Measurements from ENCODE around the gene OAT. TPM values are rescaled to one million over a fixed set of nuclear protein-coding genes. Genes with fewer than 3 reads are reported as not detected.

Gene OAT
- total and polyA plus RNA-seq, 4 donors, result 26.2 to 75.3 (median 53.7) TPM

GRCh38 chr10:124390471-124391187 is 28.1 kb downstream of the OAT start:
- Histone ChIP-seq H3K9ac (ENCODE audit: insufficient read depth in 1 of 2, low read length in 2 of 2) (no peak overlapping the region), H3K9me3 (ENCODE audit: control insufficient read depth in 4 of 4, insufficient read depth in 3 of 4, low read length in 3 of 4) (no peaks in the 10 kb centered on the region), H3K4me3 (no peak overlapping the region), H3K4me1 (ENCODE audit: control insufficient read depth in 5 of 5, insufficient read depth in 5 of 5, low read length in 5 of 5) (peaks cover 0 to 5% (median 0%) of the 10 kb centered on the region in 5 donors), H3K27me3 (ENCODE audit: control insufficient read depth in 3 of 3, insufficient read depth in 3 of 3, low read length in 2 of 3) (no peaks in the 10 kb centered on the region), H3K36me3 (ENCODE audit: control insufficient read depth in 4 of 4, insufficient read depth in 4 of 4, low read length in 4 of 4) (no peaks in the 10 kb centered on the region), H3K27ac (ENCODE audit: low read depth in 1 of 2, low read length in 1 of 2) (no peak overlapping the region)
- no peak for TF ChIP-seq CTCF (IDR thresholded peaks at IDR 0.05; ENCODE audit: control extremely low read depth, extremely low read depth)
- no peak for ATAC-seq (ENCODE audit: insufficient read depth, low FRiP score)
- 81 to 86% methylated on average over 3 of the region's 3 CpGs for WGBS, 2 donors
- DNase-seq, result no peak

GRCh38 chr10:124389613-124390361 is 28.9 kb downstream of the OAT start:
- no peak for TF ChIP-seq CTCF (IDR thresholded peaks at IDR 0.05; ENCODE audit: control extremely low read depth, extremely low read depth)
- Histone ChIP-seq H3K9me3 (ENCODE audit: control insufficient read depth in 4 of 4, insufficient read depth in 3 of 4, low read length in 3 of 4) (no peaks in the 10 kb centered on the region), H3K4me1 (ENCODE audit: control insufficient read depth in 5 of 5, insufficient read depth in 5 of 5, low read length in 5 of 5) (peaks cover 0 to 5% (median 0%) of the 10 kb centered on the region in 5 donors), H3K36me3 (ENCODE audit: control insufficient read depth in 4 of 4, insufficient read depth in 4 of 4, low read length in 4 of 4) (no peaks in the 10 kb centered on the region), H3K9ac (ENCODE audit: insufficient read depth in 1 of 2, low read length in 2 of 2) (no peak overlapping the region), H3K4me3 (no peak overlapping the region), H3K27ac (ENCODE audit: low read depth in 1 of 2, low read length in 1 of 2) (no peak overlapping the region), H3K27me3 (ENCODE audit: control insufficient read depth in 3 of 3, insufficient read depth in 3 of 3, low read length in 2 of 3) (no peaks in the 10 kb centered on the region)
- ATAC-seq (ENCODE audit: insufficient read depth, low FRiP score), result no peak
- DNase-seq, result no peak
- 73 to 76% methylated on average over 26 of the region's 26 CpGs for WGBS, 2 donors

- Histone ChIP-seq H3K27me3 (ENCODE audit: control insufficient read depth in 3 of 3, insufficient read depth in 3 of 3, low read length in 2 of 3) (no peaks in the 10 kb centered on the region), H3K4me1 (ENCODE audit: control insufficient read depth in 5 of 5, insufficient read depth in 5 of 5, low read length in 5 of 5) (peaks cover 0 to 5% (median 0%) of the 10 kb centered on the region in 5 donors), H3K9me3 (ENCODE audit: control insufficient read depth in 4 of 4, insufficient read depth in 3 of 4, low read length in 3 of 4) (no peaks in the 10 kb centered on the region), H3K4me3 (peak overlapping the region; percentile 12), H3K36me3 (ENCODE audit: control insufficient read depth in 4 of 4, insufficient read depth in 4 of 4, low read length in 4 of 4) (no peaks in the 10 kb centered on the region), H3K27ac (ENCODE audit: low read depth in 1 of 2, low read length in 1 of 2) (no peak overlapping the region), H3K9ac (ENCODE audit: insufficient read depth in 1 of 2, low read length in 2 of 2) (no peak overlapping the region)
- ATAC-seq (ENCODE audit: insufficient read depth, low FRiP score) (peak; percentile 99), DNase-seq (peak; percentile 90 to 93 (median 93))
- WGBS, 2 donors, result 5% methylated on average over 70 to 74 of the region's 74 CpGs
- peak; percentile 95 for TF ChIP-seq CTCF (IDR thresholded peaks at IDR 0.05; ENCODE audit: control extremely low read depth, extremely low read depth)
Measured at GRCh38 chr10:124388823-124389612, 29.7 kb downstream of the OAT start.
